Measurements from ENCODE around the gene EMILIN1.
"Not testable (repeated sequence)": the region's sequence is repeated elsewhere in the genome, so short reads cannot be mapped to it uniquely, and the experiment has no call there.

The EMILIN1 gene

GRCh38 chr2:27119330-27119670 lies 40.9 kb downstream of the EMILIN1 start:
- not testable (repeated sequence) for DNase-seq

- no peak for DNase-seq
These were observed 43.5 kb downstream of the EMILIN1 start for GRCh38 chr2:27121906-27122305.

- no peak for DNase-seq
These were observed 44.4 kb downstream of the EMILIN1 start for GRCh38 chr2:27122791-27123190.

GRCh38 chr2:27123302-27124150 lies 45.1 kb downstream of the EMILIN1 start, which contains the start of gene ABHD1:
TSS of gene ABHD1 (plus strand) at chr2:27123815. CDS start at chr2:27123949, 134 bp downstream.
- peak in 49 of 51 donors; percentile 13 to 82 (median 54) for DNase-seq

- DNase-seq: no peak
These were observed 46.7 kb downstream of the EMILIN1 start for GRCh38 chr2:27125104-27125503.

- no peak for DNase-seq
These were observed 47.9 kb downstream of the EMILIN1 start for GRCh38 chr2:27126252-27126710.

- no peak for DNase-seq
These were observed 49.7 kb downstream of the EMILIN1 start for GRCh38 chr2:27127883-27128667.

GRCh38 chr2:27128668-27129571 lies 50.5 kb downstream of the EMILIN1 start:
- DNase-seq: no peak

- DNase-seq: no peak
These were observed 52.0 kb downstream of the EMILIN1 start for GRCh38 chr2:27130396-27130795.

- DNase-seq: no peak
These were observed 53.0 kb downstream of the EMILIN1 start for GRCh38 chr2:27131429-27131828.

GRCh38 chr2:27133195-27133875 lies 54.9 kb downstream of the EMILIN1 start:
- peak in 1 of 51 donors; percentile 18 for DNase-seq

GRCh38 chr2:27133905-27134780 lies 55.7 kb downstream of the EMILIN1 start, which contains the start of gene PREB:
TSS of gene PREB (minus strand) at chr2:27134636. CDS start at chr2:27134421, 215 bp downstream.
- peak; percentile 76 to 98 (median 93) for DNase-seq

- no peak for DNase-seq
These were observed 56.5 kb downstream of the EMILIN1 start for GRCh38 chr2:27134781-27135477.

- peak in 1 of 51 donors; percentile 17 for DNase-seq
These were observed 57.1 kb downstream of the EMILIN1 start for GRCh38 chr2:27135478-27135955.

All from hypothalamus (tissue), 51 donors.